Keratinocyte (primary cell): ENCODE data around the gene ARPC1B. TPM values are rescaled to one million over a fixed set of nuclear protein-coding genes. Genes with fewer than 3 reads are reported as not detected.

Experiments used
- DNase-seq: peaks from one replicate; pipeline ENCODE4 v3.0.0-alpha.2; 2011; ENCODE audit warnings: low read depth, missing footprints, low spot score
- FAIRE-seq: peaks from 2 replicates; lab custom pipeline; 2011; peaks lifted over from hg19 to GRCh38; lab: Jason Lieb, UNC
- H2AFZ ChIP-seq: 2 replicates; pipeline ENCODE4 v1.6.0; 2012; ENCODE audit warnings: low read length, control low read depth, inconsistent platforms; ENCODE audit not compliant: control insufficient read depth
- H3K27ac ChIP-seq: 2 replicates; pipeline ENCODE4 v1.5.1; 2011; ENCODE audit warnings: low read length; ENCODE audit not compliant: control insufficient read depth, insufficient read depth
- H3K27me3 ChIP-seq: 3 replicates; pipeline ENCODE4 v1.6.0; 2011; ENCODE audit warnings: low read length; ENCODE audit not compliant: control insufficient read depth, insufficient read depth; ENCODE audit errors: extremely low read depth
- H3K36me3 ChIP-seq, 2 experiments: 2 replicates in 1 of 2; 3 replicates in 1 of 2; pipeline ENCODE4 v1.5.1; 2011; ENCODE audit warnings: low read length in 2 of 2, mild to moderate bottlenecking in 1 of 2; ENCODE audit not compliant: control insufficient read depth in 2 of 2, insufficient read depth in 2 of 2; ENCODE audit errors: extremely low read depth in 1 of 2
- H3K4me1 ChIP-seq: 3 replicates; pipeline ENCODE4 v1.5.1; 2011; ENCODE audit warnings: low read length; ENCODE audit not compliant: control insufficient read depth, insufficient read depth; ENCODE audit errors: extremely low read depth
- H3K4me2 ChIP-seq: 3 replicates; pipeline ENCODE4 v1.6.0; 2011; ENCODE audit warnings: low read depth, low read length; ENCODE audit not compliant: control insufficient read depth, insufficient read depth; ENCODE audit errors: extremely low read depth
- H3K4me3 ChIP-seq, 3 experiments: fragments of 200-600 bp in 1 of 3; sonication (generic) in 1 of 3; 2 replicates in 2 of 3; 3 replicates in 1 of 3; pipeline ENCODE4 v1.5.1; 2011 to 2016; ENCODE audit warnings: low read length in 3 of 3, mild to moderate bottlenecking in 3 of 3, control low read depth in 2 of 3, inconsistent platforms in 1 of 3, low read depth in 1 of 3, mixed read lengths in 1 of 3, mixed run types in 1 of 3, moderate library complexity in 1 of 3; ENCODE audit not compliant: control insufficient read depth in 2 of 3, insufficient read depth in 2 of 3; ENCODE audit errors: extremely low read depth in 1 of 3
- H3K79me2 ChIP-seq: 2 replicates; pipeline ENCODE4 v1.6.0; 2012; ENCODE audit warnings: low read length; ENCODE audit not compliant: control insufficient read depth, insufficient read depth
- H3K9ac ChIP-seq: 3 replicates; pipeline ENCODE4 v1.6.0; 2011; ENCODE audit warnings: low read length; ENCODE audit not compliant: control insufficient read depth, insufficient read depth; ENCODE audit errors: extremely low read depth
- H3K9me1 ChIP-seq: 3 replicates; pipeline ENCODE4 v1.6.0; 2011; ENCODE audit warnings: low read length; ENCODE audit not compliant: control insufficient read depth, insufficient read depth; ENCODE audit errors: extremely low read depth
- H3K9me3 ChIP-seq: 2 replicates; pipeline ENCODE4 v1.5.1; 2012; ENCODE audit warnings: low read depth, low read length; ENCODE audit not compliant: control insufficient read depth
- H4K20me1 ChIP-seq: 3 replicates; pipeline ENCODE4 v1.6.0; 2011; ENCODE audit warnings: low read length; ENCODE audit not compliant: control insufficient read depth, insufficient read depth; ENCODE audit errors: extremely low read depth
- CTCF ChIP-seq, 3 experiments: IDR thresholded peaks in 1 of 3; conservative IDR thresholded peaks in 1 of 3; optimal IDR thresholded peaks in 1 of 3; 2 replicates in 2 of 3; 3 replicates in 1 of 3; pipeline versions ENCODE3 to v1.5.1; 2011; ENCODE audit warnings: low read length in 3 of 3, mild to moderate bottlenecking in 3 of 3, moderate library complexity in 2 of 3, control low read depth in 1 of 3, inconsistent platforms in 1 of 3; ENCODE audit not compliant: insufficient read depth in 2 of 3; ENCODE audit errors: extremely low read depth in 1 of 3
- EZH2 ChIP-seq: IDR thresholded peaks from one replicate; pipeline ENCODE4 v1.6.1; 2012; ENCODE audit warnings: inconsistent platforms, mild to moderate bottlenecking, low read length, moderate library complexity
- dilution Hi-C: fragments of 300-500 bp; cut with MboI; formaldehyde crosslinking; loops from one replicate; pipeline ENCODE4 v1.7.0; 2020; ENCODE audit warnings: low sequenced_read_pairs; ENCODE audit not compliant: extremely low pct_ligation_motif_present
- polyA plus RNA-seq, 5 experiments: library from polyadenylated mRNA; depleted of rRNA in 3 of 5; stranded (reverse) in 3 of 5; stranded (forward) in 1 of 5; unstranded in 1 of 5; fragments of >200 nt; gene quantifications; 1 replicate in 1 of 5; 2 replicates in 3 of 5; 3 replicates in 1 of 5; pipeline versions ENCODE4 v1.2.1 to v1.2.3, GENCODE V29; 2011 to 2012; ENCODE audit warnings: missing spikeins in 2 of 5, low read depth in 1 of 5, low replicate concordance in 1 of 5

ARPC1B gene
- polyA plus RNA-seq, 1 donor (not counting 4 experiments of a cell fraction or from before 2014, with no cell fraction given), result 383 TPM

- H3K9ac ChIP-seq, result no peak overlapping the region
- DNase-seq, result no peak
- no peak overlapping the region for H2AFZ ChIP-seq
- peaks cover 25 to 26% of the 10 kb centered on the region in 2 experiments for H3K36me3 ChIP-seq
- FAIRE-seq, result no peak
- no peak overlapping the region for H3K4me2 ChIP-seq
- no peaks in the 10 kb centered on the region for H3K79me2 ChIP-seq
- no peaks in the 10 kb centered on the region for H4K20me1 ChIP-seq
- no peaks in the 10 kb centered on the region for H3K9me1 ChIP-seq
- dilution Hi-C loops, result no loop called here
- peaks cover 11% of the 10 kb centered on the region for H3K4me1 ChIP-seq
- no peak overlapping the region for H3K27ac ChIP-seq
- no peaks in the 10 kb centered on the region for H3K9me3 ChIP-seq
- TF ChIP-seq EZH2 (no peak), CTCF (optimal IDR thresholded peaks at IDR 0.05 in 1 of 3, IDR thresholded peaks at IDR 0.05 in 1 of 3, conservative IDR thresholded peaks at IDR 0.05 in 1 of 3; ENCODE audit: extremely low read depth in 1 of 3, insufficient read depth in 2 of 3, low read length in 3 of 3) (no peak)
- no peaks in the 10 kb centered on the region for H3K27me3 ChIP-seq
- no peak overlapping the region for H3K4me3 ChIP-seq
Measured at GRCh38 chr7:99366646-99367045, 7.9 kb upstream of the ARPC1B start.

DNA sequence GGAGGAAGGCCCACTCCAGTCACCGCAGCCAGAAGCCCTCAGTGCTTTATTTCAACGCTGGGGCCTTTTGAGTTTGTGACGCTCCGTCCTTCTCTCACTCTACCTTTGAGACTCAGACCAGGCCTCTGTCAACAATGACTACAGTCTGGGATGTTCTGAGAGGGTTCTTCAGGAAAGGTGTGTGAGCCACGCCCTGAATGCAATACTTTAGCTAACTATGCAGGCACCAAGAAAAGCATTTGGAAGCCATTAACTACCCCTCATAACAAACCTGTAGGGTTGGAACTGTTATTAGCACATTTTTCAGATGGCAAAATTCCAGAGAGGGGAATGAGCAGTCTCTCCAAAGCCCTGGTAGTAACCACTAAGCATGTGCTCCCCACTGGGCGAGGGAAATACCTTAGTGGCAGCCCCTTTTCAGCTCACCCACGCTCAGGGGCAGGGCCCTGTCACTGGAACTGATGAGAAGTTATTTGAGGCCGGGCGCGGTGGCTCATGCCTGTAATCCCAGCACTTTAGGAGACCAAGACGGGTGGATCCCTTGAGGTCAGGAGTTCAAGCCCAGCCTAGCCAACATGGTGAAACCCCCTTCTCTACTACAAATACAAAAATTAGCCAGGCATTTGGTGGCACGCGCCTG is 5.7 kb upstream of the ARPC1B start:
- Histone ChIP-seq H4K20me1 (no peaks in the 10 kb centered on the region), H3K79me2 (no peaks in the 10 kb centered on the region), H3K4me1 (peaks cover 20% of the 10 kb centered on the region), H3K27ac (no peak overlapping the region), H3K9me1 (no peaks in the 10 kb centered on the region), H2AFZ (no peak overlapping the region), H3K9ac (no peak overlapping the region), H3K36me3 (peaks cover 19% of the 10 kb centered on the region in 2 experiments), H3K4me2 (no peak overlapping the region), H3K4me3 (no peak overlapping the region), H3K9me3 (no peaks in the 10 kb centered on the region), H3K27me3 (no peaks in the 10 kb centered on the region)
- dilution Hi-C loops, result no loop called here
- FAIRE-seq, result no peak
- no peak for DNase-seq
- TF ChIP-seq EZH2, result no peak
- no peak for TF ChIP-seq CTCF (optimal IDR thresholded peaks at IDR 0.05 in 1 of 3, IDR thresholded peaks at IDR 0.05 in 1 of 3, conservative IDR thresholded peaks at IDR 0.05 in 1 of 3; ENCODE audit: extremely low read depth in 1 of 3, insufficient read depth in 2 of 3, low read length in 3 of 3)
